Fibroblast of mammary gland (primary cell): ENCODE data around the gene RAB31.
A peak's percentile ranks its signal among the peaks of the same experiment; 100 is the strongest.

Experiments used
- DNase-seq: peaks from one replicate; pipeline ENCODE4 v3.0.0-alpha.2; 2010; ENCODE audit warnings: low read depth
- H3K4me3 ChIP-seq: 2 replicates; pipeline ENCODE4 v1.5.1; 2011; ENCODE audit warnings: low read depth, mild to moderate bottlenecking, low read length, moderate library complexity; ENCODE audit not compliant: control insufficient read depth
- CTCF ChIP-seq: conservative IDR thresholded peaks from 2 replicates; pipeline ENCODE4 v1.5.1; 2011; ENCODE audit warnings: low read depth, low read length, inconsistent platforms; ENCODE audit not compliant: control insufficient read depth, insufficient read depth

RAB31 gene

GRCh38 chr18:9867071-9867594, 159.0 kb downstream of the RAB31 start:
- no peak for DNase-seq
- no peak for TF ChIP-seq CTCF
- H3K4me3 ChIP-seq: no peak overlapping the region

GRCh38 chr18:9868857-9869714, 161.0 kb downstream of the RAB31 start:
- H3K4me3 ChIP-seq: no peak overlapping the region
- no peak for DNase-seq
- TF ChIP-seq CTCF: no peak

- TF ChIP-seq CTCF: no peak
- no peak overlapping the region for H3K4me3 ChIP-seq
- DNase-seq: peak; percentile 94
These were observed 161.8 kb downstream of the RAB31 start for GRCh38 chr18:9869715-9870430.

GRCh38 chr18:9870431-9871008, 162.4 kb downstream of the RAB31 start:
- DNase-seq: no peak
- TF ChIP-seq CTCF: no peak
- no peak overlapping the region for H3K4me3 ChIP-seq

GRCh38 chr18:9871244-9871746, 163.2 kb downstream of the RAB31 start:
- H3K4me3 ChIP-seq: no peak overlapping the region
- no peak for DNase-seq
- TF ChIP-seq CTCF: no peak

GRCh38 chr18:9872823-9873222, 164.7 kb downstream of the RAB31 start:
- no peak for DNase-seq
- no peak for TF ChIP-seq CTCF
- H3K4me3 ChIP-seq: no peak overlapping the region
